Karpas-422 (cell line): ENCODE data around the gene KRIT1. TPM values are rescaled to one million over a fixed set of nuclear protein-coding genes. Genes with fewer than 3 reads are reported as not detected.

Experiments
- DNase-seq: peaks from one replicate; pipeline ENCODE4 v3.0.0-alpha.2; 2015
- H2AFZ ChIP-seq: fragments of 200-600 bp; sonication (generic); 2 replicates; pipeline ENCODE4 v1.6.1; 2014; ENCODE audit warnings: antibody characterized with exemption, low read length, mixed read lengths
- H3K27ac ChIP-seq: fragments of 200-600 bp; sonication (generic); 2 replicates; pipeline ENCODE4 v1.5.1; 2014; ENCODE audit warnings: mild to moderate bottlenecking, low read length, moderate library complexity
- H3K27me3 ChIP-seq: fragments of 200-600 bp; sonication (generic); 2 replicates; pipeline ENCODE4 v1.6.1; 2014; ENCODE audit warnings: low read length, mixed read lengths
- H3K36me3 ChIP-seq: fragments of 200-600 bp; sonication (generic); 2 replicates; pipeline ENCODE4 v1.6.1; 2014; ENCODE audit warnings: low read length, mixed read lengths; ENCODE audit not compliant: insufficient read depth
- H3K4me1 ChIP-seq: fragments of 200-600 bp; sonication (generic); 2 replicates; pipeline ENCODE4 v1.6.1; 2014; ENCODE audit warnings: mild to moderate bottlenecking, low read length, mixed read lengths
- H3K4me2 ChIP-seq: fragments of 200-600 bp; sonication (generic); 2 replicates; pipeline ENCODE4 v1.6.1; 2014; ENCODE audit warnings: low read length, low read depth, mild to moderate bottlenecking; ENCODE audit not compliant: poor library complexity, severe bottlenecking
- H3K4me3 ChIP-seq: fragments of 200-600 bp; sonication (generic); 2 replicates; pipeline ENCODE4 v1.5.1; 2014; ENCODE audit warnings: mild to moderate bottlenecking, antibody characterized with exemption, low read length, mixed read lengths
- H3K79me2 ChIP-seq: fragments of 200-600 bp; sonication (generic); 2 replicates; pipeline ENCODE4 v1.6.1; 2014; ENCODE audit warnings: mild to moderate bottlenecking, low read length, mixed read lengths
- H3K9ac ChIP-seq: fragments of 200-600 bp; sonication (generic); 2 replicates; pipeline ENCODE4 v1.6.0; 2014; ENCODE audit warnings: low read length
- H3K9me2 ChIP-seq: fragments of 200-600 bp; sonication (generic), shearing (Covaris generic); replicated peaks from 2 replicates; pipeline ENCODE4 v1.6.0; 2014; ENCODE audit warnings: mild to moderate bottlenecking, low read length, moderate library complexity; ENCODE audit not compliant: insufficient read depth
- H3K9me3 ChIP-seq: fragments of 300-700, 200-600 bp; sonication (generic); 2 replicates; pipeline ENCODE4 v1.6.1; 2014; ENCODE audit warnings: low read length, mixed read lengths
- H4K20me1 ChIP-seq: fragments of 200-600 bp; sonication (generic); 2 replicates; pipeline ENCODE4 v1.6.1; 2014; ENCODE audit warnings: mild to moderate bottlenecking, antibody characterized with exemption, low read length, low read depth; ENCODE audit not compliant: insufficient read depth
- total RNA-seq: library from RNA; depleted of rRNA; stranded (reverse); fragments of >200 nt; shearing (Covaris generic); gene quantifications from 2 replicates; pipeline ENCODE4 v1.2.3, GENCODE V29; 2014; ENCODE audit warnings: low replicate concordance; rRNA removed

KRIT1 gene
- 43.7 and 91.1 TPM in 2 replicates for total RNA-seq

DNA sequence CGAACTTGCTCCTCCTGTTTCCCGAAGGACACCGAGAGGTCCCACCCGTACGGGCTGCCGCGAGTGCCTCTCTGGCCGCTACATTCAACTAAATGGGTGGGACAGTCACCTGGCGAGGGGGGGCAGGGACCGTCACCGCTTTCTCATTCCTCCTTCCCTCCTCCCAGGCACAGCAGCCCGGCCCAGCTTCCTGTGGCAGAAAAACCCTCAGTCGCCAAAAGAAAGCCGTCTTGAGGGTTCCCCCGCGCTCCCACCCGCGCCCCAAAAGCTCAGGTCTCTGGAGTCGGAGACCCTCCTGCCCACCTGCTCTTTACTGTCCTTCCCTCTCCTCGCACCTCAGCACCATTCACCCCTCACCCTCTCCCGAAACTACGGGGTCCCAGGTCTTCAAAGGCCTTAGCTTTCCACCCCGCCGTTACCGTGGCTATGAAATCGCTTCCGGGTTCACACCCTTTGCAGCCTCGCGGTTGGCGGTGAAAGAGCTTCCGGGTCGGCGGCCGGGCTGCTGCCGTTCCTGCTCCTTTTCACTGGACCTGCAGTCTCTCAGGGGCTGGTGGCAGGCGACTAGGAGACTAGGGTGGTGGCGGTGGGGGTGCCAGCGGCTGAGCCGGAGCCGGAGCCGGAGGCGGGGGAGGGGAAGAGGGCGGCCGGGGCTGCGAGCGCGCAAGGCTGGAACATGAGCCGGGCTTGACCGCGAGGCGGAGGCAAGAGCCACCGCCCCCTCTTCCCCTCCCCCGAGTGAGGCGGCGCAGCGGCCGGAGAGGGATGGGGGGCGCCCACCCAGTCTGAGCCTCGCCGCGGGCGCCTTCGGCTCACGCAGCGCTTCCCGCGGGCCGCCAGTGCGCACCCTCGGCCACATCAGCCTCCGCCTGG lies at the start of gene KRIT1, which contains the start of gene ANKIB1:
TSS of gene KRIT1 (minus strand) at position 428 of the 873 bp plus-strand sequence. CDS start 3,779 bp downstream, outside the sequence.
TSS of gene ANKIB1 (plus strand) at position 488 of the 873 bp plus-strand sequence. CDS start 49,005 bp downstream, outside the sequence.
- Histone ChIP-seq H3K4me1 (peaks cover 37% of the 10 kb centered on the region), H3K9me3 (no peaks in the 10 kb centered on the region), H3K4me3 (peak within 1 kb of the TSS; percentile 97), H3K79me2 (peaks cover 90% of the 10 kb centered on the region), H3K4me2 (peak within 1 kb of the TSS; percentile 79), H3K36me3 (peaks cover 23% of the 10 kb centered on the region; the same call in 1 of the 2 replicates), H3K9ac (peak within 1 kb of the TSS; percentile 94), H3K9me2 (no peaks in the 10 kb centered on the region), H4K20me1 (peaks cover 3% of the 10 kb centered on the region; the same call in 1 of the 2 replicates), H3K27me3 (no peaks in the 10 kb centered on the region), H3K27ac (peak within 1 kb of the TSS; percentile 68), H2AFZ (peak within 1 kb of the TSS; percentile 72)
- peak; percentile 94 for DNase-seq

DNA sequence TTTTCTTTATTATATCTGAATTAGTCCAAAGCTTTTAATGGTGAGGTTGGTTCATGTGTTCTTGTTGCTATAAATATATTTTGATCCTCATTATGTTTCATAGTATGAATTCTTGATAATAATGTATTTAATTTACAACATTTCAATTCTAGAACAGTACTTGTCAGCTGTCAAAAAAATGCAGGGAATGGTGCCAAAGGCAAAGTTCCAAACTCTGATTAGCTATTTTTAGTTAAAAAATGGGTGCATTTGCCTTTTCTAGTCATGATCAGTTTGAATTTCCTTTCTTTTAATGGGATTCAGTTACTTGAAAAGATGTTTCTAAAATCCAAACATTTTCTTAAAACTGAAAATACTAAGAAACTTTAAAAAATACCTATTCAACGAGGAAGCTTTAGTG lies 49.7 kb upstream of the KRIT1 start:
- Histone ChIP-seq H3K27ac (no peak overlapping the region), H3K9ac (no peak overlapping the region), H4K20me1 (no peaks in the 10 kb centered on the region), H3K27me3 (no peaks in the 10 kb centered on the region), H2AFZ (no peak overlapping the region), H3K36me3 (peaks cover 25% of the 10 kb centered on the region), H3K4me2 (no peak overlapping the region), H3K4me3 (no peak overlapping the region), H3K4me1 (peaks cover 38% of the 10 kb centered on the region), H3K9me2 (no peaks in the 10 kb centered on the region), H3K9me3 (no peaks in the 10 kb centered on the region), H3K79me2 (peaks cover 81% of the 10 kb centered on the region)
- DNase-seq = no peak

- peaks cover 84% of the 10 kb centered on the region for H3K79me2 ChIP-seq
- no peak overlapping the region for H2AFZ ChIP-seq
- DNase-seq = no peak
- H3K36me3 ChIP-seq = peaks cover 15% of the 10 kb centered on the region
- no peak overlapping the region for H3K4me3 ChIP-seq
- H3K27me3 ChIP-seq = no peaks in the 10 kb centered on the region
- no peak overlapping the region for H3K9ac ChIP-seq
- peak overlapping the region; percentile 33 for H3K4me2 ChIP-seq
- H3K4me1 ChIP-seq = peaks cover 38% of the 10 kb centered on the region
- no peaks in the 10 kb centered on the region for H3K9me3 ChIP-seq
- no peaks in the 10 kb centered on the region for H4K20me1 ChIP-seq
- peak overlapping the region; percentile 23; the same call in 1 of the 2 replicates for H3K27ac ChIP-seq
- H3K9me2 ChIP-seq = no peaks in the 10 kb centered on the region
Measured at GRCh38 chr7:92293896-92294590, 48.3 kb upstream of the KRIT1 start.

- no peaks in the 10 kb centered on the region for H3K9me3 ChIP-seq
- H3K4me3 ChIP-seq = no peak overlapping the region; the same call in 1 of the 2 replicates
- H3K27me3 ChIP-seq = no peaks in the 10 kb centered on the region
- H3K79me2 ChIP-seq = peaks cover 88% of the 10 kb centered on the region
- peak overlapping the region; percentile 35 for H3K27ac ChIP-seq
- no peaks in the 10 kb centered on the region for H3K9me2 ChIP-seq
- H4K20me1 ChIP-seq = no peaks in the 10 kb centered on the region
- peak overlapping the region; percentile 33 for H3K4me2 ChIP-seq
- H2AFZ ChIP-seq = no peak overlapping the region
- H3K9ac ChIP-seq = no peak overlapping the region
- H3K36me3 ChIP-seq = peaks cover 11% of the 10 kb centered on the region; the same call in 1 of the 2 replicates
- peaks cover 38% of the 10 kb centered on the region for H3K4me1 ChIP-seq
- peak; percentile 63 for DNase-seq
Measured at GRCh38 chr7:92292981-92293380, 47.3 kb upstream of the KRIT1 start.

DNA sequence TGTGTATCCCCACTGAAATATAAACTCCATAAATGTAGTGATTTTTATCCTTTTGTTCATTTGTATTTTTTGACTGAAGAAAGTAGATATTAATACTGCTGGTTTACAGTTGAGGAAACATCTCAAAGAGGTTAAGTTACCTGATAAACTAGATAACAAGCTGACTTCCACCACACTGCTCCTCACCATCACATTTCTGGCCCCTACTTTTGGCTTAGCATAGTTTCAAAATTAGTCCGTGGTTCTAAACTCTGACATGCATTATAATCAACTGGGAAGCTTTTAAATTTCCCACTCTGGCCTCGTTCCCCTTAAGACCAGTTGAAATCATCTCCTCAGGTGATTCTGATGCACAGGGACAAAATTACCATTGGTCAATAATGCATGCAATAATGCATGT lies 43.6 kb upstream of the KRIT1 start:
- no peak for DNase-seq
- Histone ChIP-seq H3K36me3 (no peaks in the 10 kb centered on the region), H2AFZ (no peak overlapping the region), H3K4me1 (peaks cover 38% of the 10 kb centered on the region), H4K20me1 (no peaks in the 10 kb centered on the region), H3K9me2 (no peaks in the 10 kb centered on the region), H3K9ac (no peak overlapping the region), H3K27me3 (no peaks in the 10 kb centered on the region), H3K4me3 (no peak overlapping the region), H3K79me2 (peaks cover 98% of the 10 kb centered on the region), H3K9me3 (no peaks in the 10 kb centered on the region), H3K4me2 (no peak overlapping the region), H3K27ac (no peak overlapping the region)

GRCh38 chr7:92282930-92283329 lies 37.2 kb upstream of the KRIT1 start:
- no peak for DNase-seq
- no peaks in the 10 kb centered on the region for H3K9me2 ChIP-seq
- no peaks in the 10 kb centered on the region for H3K9me3 ChIP-seq
- no peaks in the 10 kb centered on the region for H4K20me1 ChIP-seq
- peak overlapping the region; percentile 48 for H3K27ac ChIP-seq
- H3K4me2 ChIP-seq = peak overlapping the region; percentile 7
- 0 out of 2 replicates have a peak overlapping the region, but pooled peaks have one; percentile 19 for H3K9ac ChIP-seq
- no peak overlapping the region for H2AFZ ChIP-seq
- H3K36me3 ChIP-seq = no peaks in the 10 kb centered on the region
- peaks cover 96% of the 10 kb centered on the region for H3K79me2 ChIP-seq
- H3K27me3 ChIP-seq = no peaks in the 10 kb centered on the region
- H3K4me1 ChIP-seq = peaks cover 24% of the 10 kb centered on the region
- H3K4me3 ChIP-seq = no peak overlapping the region

GRCh38 chr7:92282221-92282814 lies 36.6 kb upstream of the KRIT1 start:
- H3K79me2 ChIP-seq = peaks cover 97% of the 10 kb centered on the region
- no peak overlapping the region for H2AFZ ChIP-seq
- H3K9ac ChIP-seq = no peak overlapping the region
- H3K9me3 ChIP-seq = no peaks in the 10 kb centered on the region
- H3K9me2 ChIP-seq = no peaks in the 10 kb centered on the region
- DNase-seq = no peak
- H3K4me1 ChIP-seq = peaks cover 26% of the 10 kb centered on the region
- peak overlapping the region; percentile 7 for H3K4me2 ChIP-seq
- H3K27me3 ChIP-seq = no peaks in the 10 kb centered on the region
- no peaks in the 10 kb centered on the region for H3K36me3 ChIP-seq
- H4K20me1 ChIP-seq = no peaks in the 10 kb centered on the region
- H3K4me3 ChIP-seq = no peak overlapping the region
- peak overlapping the region; percentile 48 for H3K27ac ChIP-seq
